HepG2 (cell line): Measurements from ENCODE around the gene NUP93. TPM values are rescaled to one million over a fixed set of nuclear protein-coding genes. Genes with fewer than 3 reads are reported as not detected.

Source experiments
- CEBPG ChIP-seq: IDR thresholded peaks from 2 replicates; pipeline ENCODE4 v1.6.1; 2016
- GABPA ChIP-seq, 2 experiments: IDR thresholded peaks; 2 replicates each; pipeline ENCODE4 v1.6.1; 2011 to 2016; ENCODE audit warnings: low read depth in 2 of 2, low read length in 1 of 2, missing biosample characterization in 1 of 2, missing genetic modification characterization in 1 of 2
- GFI1 ChIP-seq: sonication (generic); formaldehyde crosslinking; IDR thresholded peaks from 2 replicates; pipeline ENCODE4 v1.5.0; 2020; ENCODE audit warnings: missing genetic modification reagents, mild to moderate bottlenecking, borderline replicate concordance
- MTA1 ChIP-seq: sonication (generic); formaldehyde crosslinking; IDR thresholded peaks from 2 replicates; pipeline ENCODE4 v1.4.0; 2020; ENCODE audit warnings: missing genetic modification reagents, mild to moderate bottlenecking, borderline replicate concordance
- NBN ChIP-seq: fragments of 450-650 bp; conservative IDR thresholded peaks from 2 replicates; pipeline ENCODE4 v1.6.1; 2017
- PHB2 ChIP-seq: fragments of 450-650 bp; IDR thresholded peaks from 2 replicates; pipeline ENCODE4 v1.6.1; 2018; ENCODE audit not compliant: partially characterized antibody
- PHF8 ChIP-seq: sonication (generic); formaldehyde crosslinking; IDR thresholded peaks from 2 replicates; pipeline ENCODE4 v1.5.0; 2020; ENCODE audit warnings: missing genetic modification reagents
- RFX3 ChIP-seq: IDR thresholded peaks from 2 replicates; pipeline ENCODE4 v1.6.1; 2016; ENCODE audit warnings: missing biosample characterization, missing genetic modification reagents
- RFX5 ChIP-seq: IDR thresholded peaks from 2 replicates; pipeline ENCODE4 v1.6.1; 2011; ENCODE audit warnings: low read depth, low read length, improper control_type of control experiment
- RNF219 ChIP-seq: sonication (generic); formaldehyde crosslinking; IDR thresholded peaks from 2 replicates; pipeline ENCODE4 v1.5.0; 2020; ENCODE audit warnings: mild to moderate bottlenecking, missing genetic modification reagents
- TBP ChIP-seq: sonication (generic); formaldehyde crosslinking; IDR thresholded peaks from 2 replicates; pipeline ENCODE4 v1.5.0; 2020; ENCODE audit warnings: missing genetic modification reagents
- THAP7 ChIP-seq: sonication (generic); formaldehyde crosslinking; IDR thresholded peaks from 2 replicates; pipeline ENCODE4 v1.8.1; 2023; ENCODE audit warnings: mild to moderate bottlenecking, missing genetic modification reagents
- ZNF256 ChIP-seq: sonication (generic); formaldehyde crosslinking; conservative IDR thresholded peaks from 2 replicates; pipeline ENCODE4 v1.4.0; 2020; ENCODE audit warnings: missing genetic modification reagents
- ZNF281 ChIP-seq: sonication (generic); formaldehyde crosslinking; IDR thresholded peaks from 2 replicates; pipeline ENCODE4 v1.4.0; 2020; ENCODE audit warnings: missing genetic modification reagents, borderline replicate concordance
- ZNF333 ChIP-seq: sonication (generic); formaldehyde crosslinking; IDR thresholded peaks from 2 replicates; pipeline ENCODE4 v1.4.0; 2020; ENCODE audit warnings: mild to moderate bottlenecking, missing genetic modification reagents, borderline replicate concordance
- ZNF672 ChIP-seq: sonication (generic); formaldehyde crosslinking; IDR thresholded peaks from 2 replicates; pipeline ENCODE4 v1.8.1; 2022; ENCODE audit warnings: missing genetic modification reagents
- ZNF773 ChIP-seq: sonication (generic); formaldehyde crosslinking; IDR thresholded peaks from 2 replicates; pipeline ENCODE4 v1.4.0; 2020; ENCODE audit warnings: missing genetic modification reagents, borderline replicate concordance
- polyA plus RNA-seq, 8 experiments: library from polyadenylated mRNA; depleted of rRNA in 3 of 8; stranded (reverse) in 7 of 8; unstranded in 1 of 8; fragments of >200 nt; fragmentation: Illumina TruSeq in 4 of 8; extraction: Trizol in 4 of 8; gene quantifications; 2 replicates each; pipeline versions ENCODE4 v1.2.1 to v1.2.3, GENCODE V29; 2011 to 2016; ENCODE audit warnings: low read depth in 4 of 8, missing spikeins in 1 of 8, mixed read lengths in 1 of 8; ENCODE audit not compliant: insufficient read depth in 1 of 8
- total RNA-seq, 5 experiments: library from RNA; depleted of rRNA; stranded (reverse); fragments of >200 nt; fragmentation: Illumina TruSeq; extraction: Trizol; gene quantifications; 2 replicates each; pipeline ENCODE4 v1.2.3, GENCODE V29; 2016; ENCODE audit warnings: low read depth in 1 of 5
- TF ChIP-seq, protein P1 (sequence below): sonication (generic); formaldehyde crosslinking; IDR thresholded peaks from 2 replicates; pipeline ENCODE4 v1.5.1; 2020; ENCODE audit warnings: missing genetic modification reagents, mild to moderate bottlenecking, borderline replicate concordance
- TF ChIP-seq, protein P2 (sequence below): sonication (generic); formaldehyde crosslinking; IDR thresholded peaks from 2 replicates; pipeline ENCODE4 v1.8.0; 2023; ENCODE audit warnings: mild to moderate bottlenecking, missing genetic modification reagents

NUP93 gene
- total and polyA plus RNA-seq, 2 of the 13 experiments (the other 11 are each of a cell fraction or from before 2014, with no cell fraction given): 58.5 to 140 TPM

DNA sequence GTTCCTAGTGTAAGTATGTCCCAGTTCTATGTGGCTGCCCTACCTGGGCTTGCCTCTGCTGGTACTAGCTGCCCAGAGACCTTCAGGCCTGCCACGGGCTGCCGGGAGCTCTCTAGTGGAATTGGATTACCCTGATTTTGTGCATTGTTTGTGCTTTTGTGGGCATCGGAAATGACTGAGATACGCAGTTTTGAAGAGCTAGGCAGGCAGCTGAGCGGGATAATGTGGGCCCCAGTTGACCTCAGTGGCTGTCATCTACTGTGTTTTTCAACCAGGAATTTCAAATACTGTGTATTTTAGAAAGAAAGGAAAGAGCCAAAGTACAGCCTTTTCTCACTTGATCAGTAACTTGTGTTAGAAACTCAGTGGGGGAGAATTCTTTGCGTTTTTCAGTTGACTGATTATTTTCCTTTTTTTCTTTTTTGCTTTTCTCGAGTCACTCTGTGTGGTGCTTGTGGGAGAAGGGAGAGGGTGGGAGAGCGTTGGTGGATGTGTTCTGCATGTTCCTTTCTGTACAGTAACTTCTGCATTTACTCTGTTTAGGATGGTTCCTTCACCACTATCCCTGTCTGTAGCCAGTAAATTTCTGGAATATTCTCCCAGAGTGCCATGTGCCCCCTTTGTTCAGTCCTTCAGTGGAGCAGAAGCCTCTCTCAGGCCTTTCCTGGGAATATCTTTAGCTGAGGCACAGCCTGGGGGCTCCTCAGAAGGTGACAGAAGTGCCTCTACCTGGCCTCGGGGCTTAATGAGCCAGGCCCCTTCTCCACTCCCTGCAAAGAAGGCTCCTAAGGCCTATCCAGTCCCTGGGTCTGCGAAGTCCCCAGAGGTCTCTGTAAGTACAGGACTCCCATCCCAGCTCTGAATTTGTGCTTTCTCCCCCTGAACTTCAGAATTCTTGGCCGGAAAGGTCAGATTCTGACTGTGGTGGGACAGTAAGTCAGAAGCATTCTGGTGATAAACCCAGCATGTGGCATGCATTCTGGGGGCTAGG lies 120.1 kb downstream of the NUP93 start (continued):
- TF ChIP-seq RNF219 (CRISPR knock-in tag) (no peak), MTA1 (CRISPR knock-in tag) (no peak), RFX3 (CRISPR knock-in tag) (no peak), PHB2 (no peak), GFI1 (CRISPR knock-in tag) (peak; percentile 97), CEBPG (CRISPR knock-in tag) (no peak; the same call in 1 of the 2 replicates), THAP7 (CRISPR knock-in tag) (no peak; the same call in 1 of the 2 replicates), NBN (no peak), ZNF281 (CRISPR knock-in tag) (peak; percentile 14; the same call in 1 of the 2 replicates), ZNF773 (CRISPR knock-in tag) (no peak), RFX5 (no peak), ZNF333 (CRISPR knock-in tag) (0 out of 2 replicates have a peak, but pooled peaks have one; percentile 24), ZNF672 (CRISPR knock-in tag) (no peak), PHF8 (CRISPR knock-in tag) (peak; percentile 40), GABPA (IDR thresholded peaks at IDR 0.05; ENCODE audit: low read depth, low read length) (no peak), GABPA (CRISPR knock-in tag; IDR thresholded peaks at IDR 0.05; ENCODE audit: low read depth) (peak; percentile 45; the same call in 1 of the 2 replicates), ZNF256 (no peak; the same call in 1 of the 2 replicates), TBP (no peak)
- TF ChIP-seq, protein P1, sequence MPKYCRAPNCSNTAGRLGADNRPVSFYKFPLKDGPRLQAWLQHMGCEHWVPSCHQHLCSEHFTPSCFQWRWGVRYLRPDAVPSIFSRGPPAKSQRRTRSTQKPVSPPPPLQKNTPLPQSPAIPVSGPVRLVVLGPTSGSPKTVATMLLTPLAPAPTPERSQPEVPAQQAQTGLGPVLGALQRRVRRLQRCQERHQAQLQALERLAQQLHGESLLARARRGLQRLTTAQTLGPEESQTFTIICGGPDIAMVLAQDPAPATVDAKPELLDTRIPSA: no peak
- TF ChIP-seq, protein P2, sequence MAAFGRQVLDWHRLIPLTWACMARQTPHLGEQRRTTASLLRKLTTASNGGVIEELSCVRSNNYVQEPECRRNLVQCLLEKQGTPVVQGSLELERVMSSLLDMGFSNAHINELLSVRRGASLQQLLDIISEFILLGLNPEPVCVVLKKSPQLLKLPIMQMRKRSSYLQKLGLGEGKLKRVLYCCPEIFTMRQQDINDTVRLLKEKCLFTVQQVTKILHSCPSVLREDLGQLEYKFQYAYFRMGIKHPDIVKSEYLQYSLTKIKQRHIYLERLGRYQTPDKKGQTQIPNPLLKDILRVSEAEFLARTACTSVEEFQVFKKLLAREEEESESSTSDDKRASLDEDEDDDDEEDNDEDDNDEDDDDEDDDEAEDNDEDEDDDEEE: peak; percentile 22; the same call in 1 of the 2 replicates
